B cell (primary cell): ENCODE results near the gene TSGA10. TPM values are rescaled to one million over a fixed set of nuclear protein-coding genes. Genes with fewer than 3 reads are reported as not detected.
A peak's percentile ranks its signal among the peaks of the same experiment; 100 is the strongest.

ENCODE experiments used
- ATAC-seq: fragments of 200-7000 bp; cut with Tn5 transposase; one replicate; pipeline ENCODE4 v1.10.0; 2021; ENCODE audit warnings: low read depth, mild to moderate bottlenecking, moderate number of reproducible peaks, moderate library complexity
- CTCF ChIA-PET: fragments of 350-600 bp; sonication (Branson Sonifier 250); formaldehyde crosslinking; loops from one replicate; lab custom pipeline; 2021; ENCODE audit warnings: antibody characterized with exemption, inconsistent platforms; lab: Charles Lee
- POLR2A ChIA-PET: fragments of 350-600 bp; sonication (Branson Sonifier 250); formaldehyde crosslinking; loops from one replicate; lab custom pipeline; 2021; ENCODE audit warnings: antibody characterized with exemption; lab: Charles Lee
- DNase-seq: peaks from one replicate; pipeline ENCODE4 v3.0.0; 2013
- H2AFZ ChIP-seq: 2 replicates; pipeline ENCODE4 v1.6.1; 2012; ENCODE audit warnings: mild to moderate bottlenecking, low read depth, low read length; ENCODE audit not compliant: insufficient read depth, poor library complexity, severe bottlenecking
- H3K27ac ChIP-seq, 2 donors: 1 replicate in 1 of 2; 2 replicates in 1 of 2; pipeline ENCODE4 v1.5.1; 2012 to 2013; ENCODE audit warnings: low read length in 2 of 2, mild to moderate bottlenecking in 2 of 2, moderate library complexity in 1 of 2
- H3K27me3 ChIP-seq, 4 experiments: fragments of 200-600 bp in 1 of 4; sonication (generic) in 1 of 4; replicated peaks in 1 of 4; 1 replicate in 2 of 4; 2 replicates in 2 of 4; pipeline versions ENCODE4 v1.6.1 to v1.7.0; 2013 to 2016; ENCODE audit warnings: low read length in 3 of 4, mild to moderate bottlenecking in 2 of 4, mixed read lengths in 1 of 4, moderate library complexity in 1 of 4; ENCODE audit not compliant: insufficient read depth in 4 of 4, control insufficient read depth in 3 of 4; ENCODE audit errors: control extremely low read depth in 1 of 4
- H3K36me3 ChIP-seq, 2 experiments: replicated peaks in 1 of 2; 1 replicate in 1 of 2; 2 replicates in 1 of 2; pipeline versions ENCODE4 v1.6.1 to v1.7.1; 2013; ENCODE audit warnings: low read length in 1 of 2; ENCODE audit not compliant: insufficient read depth in 2 of 2, control insufficient read depth in 1 of 2; ENCODE audit errors: control extremely low read depth in 1 of 2, extremely low read depth in 1 of 2
- H3K4me1 ChIP-seq, 2 donors: fragments of 200-600 bp in 1 of 2; sonication (generic) in 1 of 2; 1 replicate in 1 of 2; 2 replicates in 1 of 2; pipeline versions ENCODE4 v1.5.1 to v1.6.1; 2013 to 2017; ENCODE audit warnings: low read length in 2 of 2; ENCODE audit not compliant: control insufficient read depth in 2 of 2, insufficient read depth in 2 of 2
- H3K4me2 ChIP-seq: replicated peaks from 2 replicates; pipeline ENCODE3; 2012; ENCODE audit warnings: mild to moderate bottlenecking, low read depth, low read length; ENCODE audit not compliant: poor library complexity, severe bottlenecking
- H3K4me3 ChIP-seq, 5 experiments: fragments of 200-600 bp in 1 of 5; sonication (generic) in 1 of 5; 1 replicate in 3 of 5; 2 replicates in 2 of 5; pipeline versions ENCODE4 v1.5.1 to v1.7.0; 2011 to 2016; ENCODE audit warnings: low read length in 4 of 5, mild to moderate bottlenecking in 4 of 5, low read depth in 2 of 5, control low read depth in 1 of 5, moderate library complexity in 1 of 5; ENCODE audit not compliant: insufficient read depth in 1 of 5; ENCODE audit errors: control extremely low read depth in 1 of 5, extremely low read depth in 1 of 5
- H3K79me2 ChIP-seq: fragments of 200-600 bp; sonication (generic); one replicate; pipeline ENCODE4 v1.6.0; 2016; ENCODE audit warnings: low read length; ENCODE audit not compliant: control insufficient read depth, insufficient read depth
- H3K9ac ChIP-seq: fragments of 200-600 bp; sonication (generic); 2 replicates; pipeline ENCODE4 v1.6.1; 2017; ENCODE audit warnings: mild to moderate bottlenecking, low read length, moderate library complexity
- H3K9me3 ChIP-seq, 3 donors: one replicate each; pipeline versions ENCODE4 v1.6.1 to v1.7.1; 2013; ENCODE audit warnings: low read length in 2 of 3; ENCODE audit not compliant: control insufficient read depth in 2 of 3, insufficient read depth in 1 of 3; ENCODE audit errors: control extremely low read depth in 1 of 3
- H4K20me1 ChIP-seq: 2 replicates; pipeline ENCODE4 v1.6.0; 2012; ENCODE audit warnings: mild to moderate bottlenecking, low read length; ENCODE audit not compliant: insufficient read depth, control insufficient read depth, poor library complexity, severe bottlenecking
- H3K27ac Mint-ChIP-seq: one replicate; pipeline ENCODE4 v1.8.0; 2021; ENCODE audit warnings: mixed read lengths
- H3K27me3 Mint-ChIP-seq: one replicate; pipeline ENCODE4 v1.8.0; 2021; ENCODE audit warnings: mixed read lengths
- H3K4me1 Mint-ChIP-seq: one replicate; pipeline ENCODE4 v1.8.0; 2021; ENCODE audit warnings: mixed read lengths
- H3K4me3 Mint-ChIP-seq: one replicate; pipeline ENCODE4 v1.8.0; 2021; ENCODE audit warnings: mixed read lengths
- H3K9me3 Mint-ChIP-seq: one replicate; pipeline ENCODE4 v1.8.0; 2022; ENCODE audit warnings: mixed read lengths; ENCODE audit not compliant: insufficient read depth
- CTCF ChIP-seq: fragments of 200-600 bp; IDR thresholded peaks from one replicate; pipeline ENCODE4 v1.8.0; 2022; ENCODE audit warnings: antibody characterized with exemption, mild to moderate bottlenecking
- EZH2 ChIP-seq: IDR thresholded peaks from 2 replicates; pipeline ENCODE4 v1.6.1; 2012; ENCODE audit warnings: borderline replicate concordance, low read depth, mild to moderate bottlenecking, moderate library complexity, low read length; ENCODE audit not compliant: insufficient read depth, poor library complexity, severe bottlenecking
- WGBS: methylation state at CpG from one replicate; pipeline ENCODE4 v1.1.5; 2013; ENCODE audit warnings: missing lambda C conversion rate; ENCODE audit not compliant: insufficient coverage; 5-methylcytosine and 5-hydroxymethylcytosine counted together
- intact Hi-C: fragments of 100-400 bp; cut with micrococcal nuclease; formaldehyde crosslinking; loops from one replicate; pipeline ENCODE4 v1.10.0; 2022
- polyA plus RNA-seq: library from polyadenylated mRNA; depleted of rRNA; stranded (reverse); fragments of >200 nt; gene quantifications from 2 replicates; pipeline ENCODE4 v1.2.3, GENCODE V29; 2012
- total RNA-seq, 2 donors: library from RNA; stranded (reverse); fragments of 120-200 nt in 1 of 2; gene quantifications; 1 replicate in 1 of 2; 2 replicates in 1 of 2; pipeline versions ENCODE4 v1.2.3 to v1.2.4, GENCODE V29; 2013 to 2022

Gene TSGA10
- total and polyA plus RNA-seq, 2 donors (not counting 1 experiment from before 2014, with no cell fraction given), result 4.6 to 39.6 TPM

DNA sequence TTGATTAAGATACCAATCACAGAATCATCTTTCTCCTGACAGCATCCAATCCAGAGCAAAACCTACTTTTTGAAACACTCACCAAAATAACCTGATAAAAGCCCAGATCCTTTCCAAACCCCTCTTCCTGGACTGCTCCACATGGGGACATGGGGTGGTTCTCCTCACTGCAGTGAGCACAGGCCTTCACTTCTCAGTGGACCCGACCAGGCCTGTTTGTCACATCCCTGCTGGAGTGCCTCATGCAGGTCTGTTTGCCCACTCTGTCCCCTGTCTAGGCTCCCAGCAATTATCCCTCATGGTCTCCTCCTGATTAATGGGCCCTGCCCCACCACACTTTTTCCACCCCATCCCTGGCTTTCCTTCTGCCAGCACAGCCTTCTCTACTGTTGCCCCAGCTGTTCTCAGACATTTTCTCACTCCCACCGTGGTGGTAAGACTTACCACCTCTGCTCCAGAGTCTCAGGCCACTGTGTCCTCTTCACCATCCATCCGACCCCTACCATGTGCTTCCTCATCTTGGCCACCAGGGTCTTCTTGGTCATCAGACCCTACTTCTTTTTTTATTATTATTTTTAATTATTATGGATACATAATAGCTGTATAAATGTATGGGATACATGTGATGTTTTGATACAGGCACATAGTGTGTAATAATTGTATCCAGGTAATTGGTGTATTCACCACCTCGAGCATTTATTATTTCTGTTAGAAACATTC is 47.4 kb upstream of the TSGA10 start:
- H3K9ac ChIP-seq, result no peak overlapping the region
- TF ChIP-seq CTCF (peak; percentile 16), EZH2 (no peak)
- CTCF ChIA-PET, result no interaction called here
- Mint-ChIP-seq H3K27ac (peak overlapping the region; percentile 3), H3K4me3 (no peak overlapping the region), H3K9me3 (no peaks in the 10 kb centered on the region), H3K27me3 (no peaks in the 10 kb centered on the region), H3K4me1 (no peaks in the 10 kb centered on the region)
- H3K9me3 ChIP-seq, result peaks cover 0 to 8% (median 0%) of the 10 kb centered on the region in 3 donors
- H3K27ac ChIP-seq, result no peak overlapping the region
- H3K4me1 ChIP-seq, result no peaks in the 10 kb centered on the region
- no peaks in the 10 kb centered on the region for H3K79me2 ChIP-seq
- no peak overlapping the region for H3K4me3 ChIP-seq
- H2AFZ ChIP-seq, result no peak overlapping the region
- POLR2A ChIA-PET, result no interaction called here
- DNase-seq, result no peak
- WGBS, result 93% methylated on average over 2 of the region's 4 CpGs
- no peaks in the 10 kb centered on the region for H3K27me3 ChIP-seq
- intact Hi-C loops, result no loop called here
- H3K36me3 ChIP-seq, result peaks cover 4 to 7% of the 10 kb centered on the region in 2 experiments
- H3K4me2 ChIP-seq, result no peak overlapping the region
- no peaks in the 10 kb centered on the region for H4K20me1 ChIP-seq
- no peak for ATAC-seq

GRCh38 chr2:99200076-99200800 is 45.5 kb upstream of the TSGA10 start:
- Histone ChIP-seq H4K20me1 (no peaks in the 10 kb centered on the region), H3K4me2 (no peak overlapping the region), H3K79me2 (no peaks in the 10 kb centered on the region), H2AFZ (no peak overlapping the region), H3K9me3 (no peaks in the 10 kb centered on the region), H3K4me1 (no peaks in the 10 kb centered on the region), H3K27me3 (no peaks in the 10 kb centered on the region), H3K4me3 (no peak overlapping the region), H3K9ac (no peak overlapping the region), H3K36me3 (peaks cover 4 to 25% of the 10 kb centered on the region in 2 experiments), H3K27ac (no peak overlapping the region)
- 91% methylated on average over 1 of the region's 7 CpGs for WGBS
- no peak for TF ChIP-seq CTCF
- TF ChIP-seq EZH2, result no peak
- Mint-ChIP-seq H3K27me3 (no peaks in the 10 kb centered on the region), H3K9me3 (no peaks in the 10 kb centered on the region), H3K4me3 (no peak overlapping the region), H3K27ac (no peak overlapping the region), H3K4me1 (no peaks in the 10 kb centered on the region)
- intact Hi-C loops, result no loop called here
- ChIA-PET CTCF (no interaction called here), POLR2A (no interaction called here)
- no peak for DNase-seq
- ATAC-seq, result no peak
